AG09309 (cell line): ENCODE results near the gene TUBGCP3.
A peak's percentile ranks its signal among the peaks of the same experiment; 100 is the strongest.

ENCODE experiments used
- DNase-seq: peaks from one replicate; pipeline ENCODE4 v3.0.0-alpha.2; 2010; ENCODE audit warnings: low read depth
- H3K4me3 ChIP-seq: 2 replicates; pipeline ENCODE4 v1.5.1; 2011; ENCODE audit warnings: mild to moderate bottlenecking, low read depth, low read length, moderate library complexity; ENCODE audit not compliant: control insufficient read depth
- CTCF ChIP-seq: IDR thresholded peaks from 2 replicates; pipeline ENCODE4 v1.5.1; 2011; ENCODE audit warnings: mild to moderate bottlenecking, low read depth, low read length, inconsistent platforms; ENCODE audit not compliant: insufficient read depth, control insufficient read depth; ENCODE audit errors: missing control alignments

Gene TUBGCP3

GRCh38 chr13:112616586-112617362 lies 28.8 kb upstream of the TUBGCP3 start:
- DNase-seq, result peak; percentile 10
- TF ChIP-seq CTCF, result peak; percentile 61
- H3K4me3 ChIP-seq, result no peak overlapping the region

- no peak for TF ChIP-seq CTCF
- no peak for DNase-seq
- H3K4me3 ChIP-seq, result no peak overlapping the region
Observed at GRCh38 chr13:112615391-112615790, 27.4 kb upstream of the TUBGCP3 start.

- no peak for TF ChIP-seq CTCF
- no peak overlapping the region for H3K4me3 ChIP-seq
- no peak for DNase-seq
Observed at GRCh38 chr13:112614835-112615234, 26.9 kb upstream of the TUBGCP3 start.

GRCh38 chr13:112608212-112608611 lies 20.3 kb upstream of the TUBGCP3 start:
- H3K4me3 ChIP-seq, result no peak overlapping the region
- DNase-seq, result no peak
- TF ChIP-seq CTCF, result no peak

- TF ChIP-seq CTCF, result peak; percentile 73
- DNase-seq, result peak; percentile 33
- H3K4me3 ChIP-seq, result peak overlapping the region; percentile 42
Observed at GRCh38 chr13:112606109-112607001, 18.4 kb upstream of the TUBGCP3 start.

- no peak for DNase-seq
- H3K4me3 ChIP-seq, result no peak overlapping the region; the same call in none of the 2 replicates
- no peak for TF ChIP-seq CTCF
Observed at GRCh38 chr13:112605531-112605990, 17.6 kb upstream of the TUBGCP3 start.
